HG03280 (cell line): ENCODE results near the gene STOM.
"Not testable (repeated sequence)": the region's sequence is repeated elsewhere in the genome, so short reads cannot be mapped to it uniquely, and the experiment has no call there.

Experiments used
- ATAC-seq: cut with Tn5 transposase; IDR thresholded peaks from one replicate; pipeline ENCODE4 v1.9.1; 2021; ENCODE audit warnings: mild to moderate bottlenecking, moderate library complexity; ENCODE audit not compliant: unreplicated experiment

Gene STOM, protein sequence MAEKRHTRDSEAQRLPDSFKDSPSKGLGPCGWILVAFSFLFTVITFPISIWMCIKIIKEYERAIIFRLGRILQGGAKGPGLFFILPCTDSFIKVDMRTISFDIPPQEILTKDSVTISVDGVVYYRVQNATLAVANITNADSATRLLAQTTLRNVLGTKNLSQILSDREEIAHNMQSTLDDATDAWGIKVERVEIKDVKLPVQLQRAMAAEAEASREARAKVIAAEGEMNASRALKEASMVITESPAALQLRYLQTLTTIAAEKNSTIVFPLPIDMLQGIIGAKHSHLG

DNA sequence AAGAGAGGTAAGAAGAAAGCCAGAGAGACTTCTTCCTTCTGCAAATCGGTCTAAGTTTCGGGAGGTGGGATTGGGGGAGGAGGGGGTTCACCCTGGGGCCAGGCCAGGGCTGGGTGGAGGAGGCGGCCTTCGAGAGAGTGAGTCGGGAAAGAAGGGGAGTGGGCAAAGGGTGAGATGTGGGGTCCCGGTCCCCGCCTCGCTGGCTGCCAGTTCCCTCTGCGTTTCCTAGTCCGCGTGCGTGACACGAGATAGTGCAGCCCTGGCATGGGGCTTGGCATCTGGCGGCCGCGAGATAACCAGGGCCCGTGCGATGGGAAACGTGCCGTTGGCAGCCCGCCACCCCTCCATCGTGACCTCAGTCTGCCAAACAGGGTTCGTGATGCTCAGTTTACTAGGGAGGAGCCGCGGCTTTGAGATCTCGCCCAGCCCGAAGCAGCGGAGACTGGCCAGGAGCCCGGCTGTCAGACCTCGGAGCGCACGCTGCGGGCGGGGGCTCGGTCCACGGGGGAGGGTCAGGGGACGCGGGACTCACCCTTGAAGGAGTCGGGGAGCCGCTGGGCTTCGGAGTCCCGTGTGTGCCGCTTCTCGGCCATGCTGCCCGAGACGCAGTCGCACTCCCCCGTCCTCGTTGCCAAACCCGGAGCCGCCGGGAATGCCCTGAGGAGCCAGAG, at the start of gene STOM:
Gene STOM, minus strand, starts transcription at position 656 of the 671 bp plus-strand sequence. Its CDS starts 63 bp downstream, at position 593.
- ATAC-seq = peak; percentile 56

- no peak for ATAC-seq
Measured at GRCh38 chr9:121411993-121412392, 41.9 kb upstream of the STOM start.

GRCh38 chr9:121405899-121406298, 35.8 kb upstream of the STOM start:
- no peak for ATAC-seq

DNA sequence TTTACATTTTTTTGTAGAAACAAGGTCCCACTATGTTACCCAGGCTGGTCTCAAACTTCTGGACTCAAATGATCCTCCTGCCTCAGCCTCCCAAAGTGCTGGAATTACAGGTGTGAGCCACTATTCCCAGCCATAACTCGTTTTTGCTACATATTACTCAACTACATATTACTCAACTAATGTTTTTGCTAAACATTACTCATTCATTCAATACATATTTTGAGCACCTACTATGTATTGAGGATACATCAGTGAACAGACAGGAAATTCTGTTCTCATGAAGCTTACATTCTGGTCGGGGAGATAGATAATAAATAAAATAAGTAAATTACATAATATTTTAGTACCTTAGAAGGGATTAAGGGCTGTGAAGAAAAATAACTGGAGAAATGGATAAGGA, 34.9 kb upstream of the STOM start:
- ATAC-seq = no peak

GRCh38 chr9:121399883-121400607, 30.0 kb upstream of the STOM start:
- ATAC-seq = no peak

DNA sequence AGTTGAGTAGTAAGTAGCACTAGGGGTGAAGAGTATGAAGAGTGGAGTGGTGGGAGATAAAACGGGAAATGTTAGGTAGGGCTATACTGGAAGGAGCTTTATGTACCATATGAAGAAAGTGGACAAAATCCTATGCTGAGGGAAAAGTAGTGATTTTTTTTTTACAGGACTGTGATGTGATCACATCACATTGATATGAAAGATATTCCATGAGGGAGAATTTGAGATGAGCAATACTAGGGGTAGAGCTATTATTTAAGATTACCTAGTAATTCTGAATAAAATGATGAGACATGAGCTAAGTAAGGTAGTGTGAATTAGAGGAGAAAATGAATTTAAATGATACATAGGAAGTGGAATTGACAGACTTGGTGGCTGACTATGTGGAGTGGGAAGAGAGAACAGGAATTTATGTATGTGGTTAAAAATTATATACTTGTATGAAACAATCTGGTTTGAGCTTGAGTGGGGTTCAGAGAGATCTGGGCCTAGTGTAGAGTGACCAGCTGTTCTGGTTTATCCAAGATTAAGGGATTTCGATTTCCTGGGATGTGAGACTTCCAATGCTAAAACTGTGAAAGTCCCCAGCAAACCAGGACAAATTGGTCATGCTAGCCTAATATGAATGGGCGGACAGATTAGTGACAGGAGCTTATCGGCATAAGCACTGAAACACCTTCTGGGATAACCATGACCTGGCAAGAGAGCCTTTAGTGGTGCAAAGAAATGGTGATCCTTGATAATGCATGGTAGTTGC, 29.3 kb upstream of the STOM start:
- no peak for ATAC-seq

GRCh38 chr9:121398374-121398773, 28.3 kb upstream of the STOM start:
- no peak for ATAC-seq

DNA sequence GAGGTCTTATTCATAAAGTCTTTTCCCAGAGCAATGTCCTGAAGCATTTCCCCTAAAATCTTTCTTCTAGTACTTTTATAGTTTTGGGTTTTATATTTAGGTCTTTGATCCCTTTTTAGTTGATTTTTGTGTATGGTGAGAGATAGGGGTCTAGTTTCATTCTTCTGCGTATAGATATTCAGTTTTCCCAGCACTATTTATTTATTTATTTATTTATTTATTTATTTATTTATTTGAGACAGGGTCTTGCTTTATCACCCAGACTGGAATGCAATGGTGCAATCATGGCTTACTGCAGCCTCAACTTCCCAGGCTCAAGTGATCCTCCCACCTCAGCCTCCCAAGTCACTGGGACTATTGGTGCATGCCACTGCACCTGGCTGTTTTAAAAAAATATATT, 27.2 kb upstream of the STOM start:
- ATAC-seq = not testable (repeated sequence)

- ATAC-seq = no peak
Measured at GRCh38 chr9:121395558-121395957, 25.5 kb upstream of the STOM start.

- ATAC-seq = no peak
Measured at GRCh38 chr9:121394292-121394691, 24.2 kb upstream of the STOM start.

- no peak for ATAC-seq
Measured at GRCh38 chr9:121393318-121393717, 23.3 kb upstream of the STOM start.

DNA sequence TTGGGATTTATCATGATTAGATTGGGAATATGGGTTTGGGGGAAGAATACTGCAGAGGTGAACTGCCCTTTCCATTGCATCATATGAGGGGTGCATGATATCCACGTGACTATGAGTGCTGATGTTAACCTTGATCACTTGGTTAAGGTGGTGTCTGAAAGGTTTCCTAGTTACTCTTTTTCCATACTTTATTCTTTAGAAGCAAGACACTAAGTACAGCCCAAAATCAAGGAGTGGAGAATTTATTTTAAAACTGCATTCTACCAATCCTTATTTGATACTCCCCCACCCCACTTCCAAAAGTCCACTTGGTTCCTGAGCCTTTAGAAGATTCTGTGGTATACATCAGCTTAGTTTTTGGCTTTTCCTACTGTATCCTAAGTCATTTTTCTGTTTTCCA, 20.3 kb upstream of the STOM start:
- ATAC-seq = no peak

DNA sequence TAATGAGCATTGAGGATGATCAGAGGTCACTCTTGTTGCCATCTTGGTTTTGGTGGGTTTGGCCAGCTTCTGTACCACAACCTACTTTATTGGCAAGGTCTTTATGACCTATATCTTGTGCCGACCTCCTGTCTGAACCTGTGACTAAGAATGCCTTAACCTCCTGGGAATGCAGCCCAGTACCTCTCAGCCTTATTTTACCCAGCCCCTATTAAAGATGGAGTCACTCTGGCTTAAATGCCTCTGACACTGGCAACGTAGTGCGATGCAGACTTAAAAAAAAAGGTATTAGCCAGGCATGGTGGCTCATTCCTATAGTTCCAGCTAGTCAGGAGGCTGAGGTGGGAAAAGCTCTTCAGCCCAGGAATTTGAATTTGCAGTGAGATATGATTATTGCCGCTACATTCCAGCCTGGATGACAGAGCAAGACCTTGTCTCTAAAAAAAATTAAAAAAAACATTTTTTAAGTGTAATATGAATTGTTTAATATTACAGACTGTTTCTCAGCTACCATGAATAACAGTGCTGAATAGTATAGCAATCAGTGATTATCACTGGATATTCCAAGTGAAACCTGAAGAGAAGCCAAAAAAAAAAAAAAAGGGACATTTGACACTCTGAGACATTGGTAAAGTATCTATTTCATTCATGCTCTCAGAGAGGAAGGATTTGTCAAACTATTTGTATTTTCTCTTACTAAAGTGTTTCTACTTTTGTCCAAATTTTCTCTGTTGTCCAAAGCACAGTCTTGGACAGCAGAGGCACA, 18.3 kb upstream of the STOM start:
- ATAC-seq = no peak

GRCh38 chr9:121386442-121387175, 16.6 kb upstream of the STOM start:
- no peak for ATAC-seq

DNA sequence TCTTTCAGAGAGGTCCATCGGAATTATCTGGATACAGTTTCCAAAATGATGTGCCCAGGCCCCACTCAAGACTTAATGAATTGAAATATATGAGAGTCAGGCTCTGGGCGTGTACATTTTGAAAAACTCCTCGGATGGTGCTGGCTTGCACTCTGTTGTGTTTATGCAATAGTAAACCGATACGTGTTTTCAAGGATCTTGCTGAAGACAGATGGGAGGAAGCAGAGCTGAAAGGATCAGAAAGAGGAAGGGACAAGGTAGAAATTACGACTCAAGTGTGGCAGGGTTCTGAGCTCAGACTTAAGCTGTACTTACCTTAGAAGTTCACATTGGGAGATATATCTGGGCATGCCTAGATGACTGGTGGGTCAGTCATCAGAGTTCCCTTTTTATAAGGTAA, 13.7 kb upstream of the STOM start:
- no peak for ATAC-seq

GRCh38 chr9:121380846-121381245, 10.8 kb upstream of the STOM start:
- ATAC-seq = no peak

DNA sequence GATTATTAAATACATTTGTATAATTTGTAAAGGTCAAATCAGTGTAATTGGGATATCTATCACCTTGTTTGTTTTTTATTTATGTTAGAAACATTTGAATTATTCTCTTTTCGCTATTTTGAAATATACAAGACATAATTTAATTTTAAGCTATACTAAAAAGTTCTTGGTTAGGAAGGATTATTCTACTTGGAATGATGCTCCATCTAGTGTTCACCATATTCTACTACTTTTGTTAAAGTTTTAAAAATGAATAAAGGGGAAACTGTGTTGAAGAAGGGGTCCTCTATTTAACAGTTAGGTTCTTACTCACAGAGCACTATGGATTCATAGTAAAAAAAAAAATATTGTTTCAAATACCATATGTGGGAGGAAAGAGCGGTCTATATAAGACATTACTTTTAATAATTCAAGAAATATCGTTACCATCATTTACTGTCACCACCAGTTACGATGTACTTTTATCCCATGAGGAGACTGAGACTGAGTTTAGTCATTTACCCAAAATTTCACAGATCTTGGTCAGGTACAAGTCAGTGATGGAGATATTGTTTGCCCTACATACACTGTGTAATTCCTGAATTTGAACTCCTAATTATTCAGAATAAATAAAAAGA, 6.3 kb upstream of the STOM start:
- ATAC-seq = no peak

DNA sequence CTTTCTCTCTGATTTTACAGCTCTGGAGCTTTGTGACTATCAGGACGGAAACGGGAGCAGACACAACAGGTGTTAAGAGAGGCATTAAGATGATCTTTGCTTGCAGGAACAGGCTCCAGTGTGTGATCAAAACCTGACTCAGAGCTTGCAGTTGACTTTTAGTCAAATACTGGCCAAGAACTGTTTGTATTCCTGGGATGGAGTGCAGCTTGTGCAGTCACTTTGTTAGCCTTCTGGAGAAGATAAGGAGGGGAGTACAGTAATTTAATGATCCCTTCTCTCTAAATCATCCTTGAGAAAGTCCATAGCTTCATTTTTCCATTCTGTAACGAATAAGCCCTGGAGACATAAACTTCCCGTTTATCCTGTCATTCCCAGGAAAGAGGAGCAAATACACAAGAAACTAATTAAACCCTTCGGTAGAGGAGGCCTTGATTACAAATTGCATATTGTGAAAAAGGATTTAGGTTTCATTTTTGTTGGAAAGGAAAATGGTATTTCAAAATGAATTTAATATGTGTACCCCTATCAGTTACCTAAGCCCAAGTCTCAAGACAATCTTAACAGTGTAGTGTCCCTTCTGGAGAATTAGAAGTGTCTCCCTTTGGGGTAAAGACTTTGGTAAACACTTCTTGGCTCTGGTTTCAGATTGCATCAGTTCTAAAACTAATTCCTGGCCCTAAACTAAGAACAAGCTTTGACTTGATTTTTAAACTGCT, 3.1 kb upstream of the STOM start:
- no peak for ATAC-seq
